ENCODE results near the gene SRSF11.

DNA sequence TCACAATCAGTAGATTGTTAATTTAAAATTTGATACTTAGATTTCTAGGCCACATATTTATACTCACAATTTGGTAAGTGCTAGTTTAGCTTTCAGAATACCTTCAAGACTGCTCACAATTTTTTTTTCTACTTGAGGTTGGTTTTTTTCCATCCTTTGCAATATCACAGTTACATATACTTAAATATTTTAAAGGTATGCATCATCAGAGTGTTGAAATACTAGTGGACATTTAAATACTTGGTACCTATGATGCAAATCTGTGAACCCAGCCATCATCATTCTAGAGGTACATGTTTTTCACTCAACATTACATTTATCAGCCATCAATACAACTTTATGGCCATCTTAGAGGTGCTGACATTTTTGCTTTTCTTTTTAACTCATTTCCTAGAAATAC lies 9.6 kb upstream of the SRSF11 start:
- TF ChIP-seq SUZ12 (IDR thresholded peaks at IDR 0.05) (no peak), SP1 (IDR thresholded peaks at IDR 0.05) (no peak), FOXA1 (IDR thresholded peaks at IDR 0.05) (no peak), FOXM1 (IDR thresholded peaks at IDR 0.05; ENCODE audit: borderline replicate concordance) (no peak)
